HG02623 (cell line): ENCODE measurements around the gene TNNT2.

ENCODE experiments used
- ATAC-seq: cut with Tn5 transposase; IDR thresholded peaks from one replicate; pipeline ENCODE4 v1.9.1; 2021; ENCODE audit warnings: moderate library complexity; ENCODE audit not compliant: unreplicated experiment

Gene TNNT2

DNA sequence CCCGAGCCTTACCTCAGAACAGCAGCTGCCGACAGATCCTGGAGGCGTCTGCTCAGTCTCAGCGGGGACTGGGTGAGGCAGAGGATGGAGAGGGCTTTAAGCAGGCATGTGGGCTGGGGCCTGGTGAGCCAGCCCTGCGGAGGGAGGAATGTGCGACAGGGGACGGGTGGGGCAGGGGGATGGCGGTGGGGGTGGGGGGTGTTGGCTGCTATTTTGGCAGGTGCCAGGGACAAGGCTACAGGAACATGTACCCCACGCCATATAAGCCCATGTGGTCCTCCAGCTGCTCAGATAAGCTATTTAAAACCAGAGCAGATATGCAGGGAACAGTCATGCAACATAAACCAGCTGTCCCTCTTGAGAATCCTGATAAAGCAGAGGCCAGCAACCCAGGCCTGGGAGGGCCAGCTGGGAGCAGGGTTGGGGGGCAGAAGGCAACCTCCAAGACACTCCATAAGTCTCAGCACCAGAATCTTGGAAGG is at the start of gene TNNT2:
TSS of gene TNNT2 (minus strand) at position 70 of the 482 bp plus-strand sequence. CDS start 4,426 bp downstream, outside the sequence.
- ATAC-seq = no peak

DNA sequence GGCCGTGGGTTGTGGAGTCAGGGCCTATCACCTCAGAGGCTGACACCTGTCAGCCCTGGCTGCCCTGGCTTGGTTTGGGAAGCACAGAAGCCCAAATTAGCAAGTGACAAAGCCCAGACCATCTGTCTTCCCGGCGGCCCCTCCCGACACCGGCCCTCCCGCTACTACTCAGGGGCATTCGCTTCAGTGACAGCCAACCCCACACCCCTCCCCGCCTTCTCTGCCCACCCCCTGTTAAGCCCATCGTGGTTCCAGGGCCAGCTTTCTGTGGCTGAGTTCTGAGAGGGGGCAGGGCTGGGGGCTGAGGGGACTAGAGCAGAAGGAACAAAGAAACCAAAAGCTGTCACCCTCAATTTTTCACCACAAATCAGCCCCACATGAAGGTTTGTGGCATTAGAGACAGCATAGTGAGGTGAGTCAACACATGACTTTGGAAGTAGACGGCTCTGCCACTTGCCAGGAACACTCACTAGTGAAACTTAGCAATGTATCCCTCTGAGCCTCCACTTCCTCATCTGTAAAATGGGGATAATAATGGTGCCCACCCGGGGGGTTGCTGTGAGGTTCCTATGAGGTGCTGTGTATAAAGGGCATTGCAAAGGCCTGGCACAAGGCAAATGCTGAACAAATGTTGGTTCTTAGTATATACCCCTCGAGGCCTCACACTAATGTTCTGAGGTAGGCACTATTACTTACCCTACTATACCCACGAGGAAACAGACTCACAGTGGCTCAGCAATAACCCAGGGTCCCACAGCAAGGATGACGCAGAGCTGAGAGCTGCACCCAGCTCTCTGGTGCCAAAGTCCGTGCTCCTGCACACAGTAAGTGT is 49.2 kb upstream of the TNNT2 start:
- ATAC-seq = no peak

DNA sequence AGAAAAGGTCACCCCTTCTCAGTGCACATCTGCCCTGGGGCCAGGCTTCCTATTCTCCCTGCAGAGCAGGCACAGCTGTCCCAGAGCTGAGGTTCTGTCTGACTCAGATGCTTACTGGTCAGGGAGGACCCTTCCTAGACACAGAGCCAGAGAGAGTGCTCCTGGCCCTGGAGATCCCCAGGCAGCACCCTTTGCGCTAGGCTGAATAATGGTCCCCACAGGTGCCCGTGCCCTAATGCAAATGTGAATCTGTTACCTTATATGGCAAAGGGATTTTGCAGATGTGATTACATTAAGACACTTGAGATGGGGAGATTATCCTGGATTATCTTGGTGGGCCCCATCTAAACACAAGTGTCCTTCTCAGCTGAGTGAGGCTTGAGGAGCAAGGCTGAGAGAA is 46.7 kb upstream of the TNNT2 start:
- ATAC-seq = no peak

DNA sequence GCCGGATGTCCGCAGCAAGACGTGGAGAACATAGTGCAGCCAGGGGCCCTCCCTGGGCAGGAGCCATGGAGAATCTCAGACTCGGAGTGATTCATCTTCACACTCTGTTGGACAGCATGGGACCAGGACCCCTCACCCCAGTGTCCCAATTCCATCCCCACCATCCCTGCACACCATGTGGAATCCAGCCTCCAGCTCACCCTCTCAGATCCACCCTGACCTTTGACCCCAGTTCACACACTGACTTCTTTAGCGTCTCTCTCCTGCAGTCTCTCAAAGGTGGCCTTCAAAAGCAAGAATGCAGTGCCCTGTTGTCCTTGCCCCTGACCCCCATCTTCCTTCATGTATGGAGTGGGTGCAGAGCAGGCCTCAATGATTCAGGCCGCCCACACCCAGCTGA is 46.2 kb upstream of the TNNT2 start:
- ATAC-seq = no peak

DNA sequence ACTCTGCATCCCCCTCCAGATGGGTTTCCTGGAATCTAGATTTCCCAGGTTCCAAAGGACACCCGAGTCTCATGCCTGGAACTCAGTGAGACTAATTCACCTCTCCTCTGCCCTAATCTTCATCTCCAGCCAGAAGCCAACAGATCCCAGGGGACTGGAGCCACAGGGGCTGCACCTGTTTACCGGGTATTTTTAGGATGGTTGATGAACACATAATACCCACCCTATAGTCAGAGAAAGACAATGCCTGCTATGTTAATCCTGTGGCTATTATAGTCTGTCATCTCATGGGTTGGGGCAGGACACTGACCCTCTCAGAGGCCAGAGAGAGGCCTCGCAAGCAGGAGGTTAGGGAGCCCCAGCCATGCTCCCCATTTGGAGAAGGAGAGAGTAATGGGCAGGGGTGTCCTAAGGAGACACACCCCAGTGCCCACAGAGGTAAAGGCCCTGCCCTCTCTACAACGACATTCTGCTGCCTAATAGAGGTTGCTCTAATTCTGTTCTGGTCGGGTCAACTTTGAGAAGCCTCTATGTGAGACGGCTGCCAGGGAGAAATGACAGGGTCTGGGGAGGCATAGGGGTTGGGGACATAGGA is 45.1 kb upstream of the TNNT2 start:
- ATAC-seq = no peak

DNA sequence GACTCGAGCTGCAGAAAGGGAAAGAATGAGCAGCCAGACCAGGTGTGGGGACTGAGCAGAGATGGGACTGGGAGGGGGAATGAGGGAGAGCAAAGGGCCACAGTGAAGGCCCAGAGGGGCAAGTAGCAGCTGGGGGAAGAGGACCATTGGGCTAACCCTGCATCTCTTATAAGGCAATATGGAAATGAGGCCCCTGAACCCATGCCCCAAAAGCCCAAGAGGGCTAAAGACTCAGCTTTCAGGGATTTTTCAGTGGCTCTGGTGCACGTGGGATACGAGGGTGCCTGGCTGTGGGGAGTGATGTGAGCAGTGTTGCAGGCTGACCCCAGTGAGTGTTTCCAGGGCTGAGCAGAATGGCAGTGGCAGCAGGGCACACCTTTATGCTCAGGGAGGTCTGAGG is 44.5 kb upstream of the TNNT2 start:
- no peak for ATAC-seq

DNA sequence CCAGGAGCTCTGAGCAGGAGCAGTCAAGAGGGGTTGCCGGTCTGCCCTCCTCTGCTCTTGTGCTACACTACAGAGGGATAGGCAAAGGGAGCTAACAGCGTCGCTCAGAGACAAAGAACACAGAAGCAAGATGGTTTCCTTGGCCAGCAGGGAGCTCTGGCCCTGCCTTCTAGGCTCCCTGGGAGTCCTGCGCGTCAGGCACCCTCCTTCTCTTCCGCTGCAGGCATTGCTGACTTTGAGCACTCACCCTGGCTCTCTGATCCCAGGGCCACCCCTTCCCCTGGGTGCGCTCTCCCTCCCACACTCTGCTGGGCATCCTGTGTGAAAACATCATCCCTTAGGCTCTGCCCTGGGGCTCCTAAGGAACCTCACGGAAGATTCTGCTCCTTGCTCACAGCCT is 43.6 kb upstream of the TNNT2 start:
- no peak for ATAC-seq

DNA sequence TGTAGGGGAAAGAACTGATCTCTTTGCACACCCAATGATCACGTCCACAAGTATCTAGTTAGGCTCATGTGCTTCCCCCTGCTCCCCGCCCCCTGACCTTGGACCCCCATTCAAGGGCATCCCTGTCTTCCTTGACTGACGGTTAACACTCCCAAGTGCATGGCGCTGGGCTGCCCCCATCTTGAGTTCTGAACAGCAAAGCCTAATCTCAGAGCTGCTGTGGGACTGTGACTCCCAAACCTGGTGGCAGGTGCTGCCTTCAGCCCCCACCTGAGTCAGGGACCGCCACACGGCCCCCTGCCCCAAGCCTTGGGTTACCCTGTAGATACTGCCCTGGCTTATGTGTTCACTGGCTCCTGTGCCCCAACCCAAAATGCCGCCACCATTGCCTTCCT is 43.1 kb upstream of the TNNT2 start:
- ATAC-seq = no peak

DNA sequence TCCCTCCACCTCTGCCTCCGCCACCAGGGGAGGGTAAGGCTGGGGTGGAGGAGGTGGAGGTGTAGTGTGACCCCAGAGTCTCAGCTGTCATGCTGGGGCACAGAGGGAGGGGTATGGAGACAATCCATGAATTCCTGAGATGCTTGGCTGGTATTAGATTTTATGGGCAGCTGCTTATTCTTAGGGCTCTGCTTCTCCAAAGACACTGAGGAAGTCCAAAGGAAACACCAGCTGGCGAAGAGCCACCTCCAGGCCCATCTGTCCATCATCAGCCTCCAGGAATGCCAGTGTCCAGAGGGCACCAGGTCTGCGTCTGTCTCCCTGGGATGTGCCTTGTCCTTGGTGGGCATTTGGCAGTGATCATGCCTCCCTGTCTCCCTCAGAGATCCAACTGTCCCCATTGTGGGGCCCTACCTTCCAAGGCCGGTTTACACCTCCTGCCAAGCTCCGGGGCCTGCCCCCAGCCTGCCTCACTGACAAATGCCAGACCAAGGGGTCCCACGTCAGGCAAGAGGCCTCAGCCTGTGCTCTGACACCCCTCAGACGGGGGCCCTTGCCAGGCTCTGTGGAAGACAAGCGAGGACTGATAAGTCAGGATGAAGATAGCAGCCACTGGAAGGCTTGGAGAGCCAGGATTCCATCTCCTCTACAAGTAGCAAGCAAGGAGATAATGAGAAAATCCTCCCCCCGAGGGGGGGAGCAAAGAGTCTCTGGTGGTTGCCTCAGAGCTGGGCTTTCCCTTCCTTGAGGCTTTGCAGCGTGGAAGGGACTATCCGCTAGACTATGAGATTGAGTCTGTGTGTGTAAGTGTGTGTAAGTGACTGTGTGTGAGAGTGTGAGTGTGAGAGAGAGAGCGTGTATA is 42.5 kb upstream of the TNNT2 start:
- ATAC-seq = no peak

DNA sequence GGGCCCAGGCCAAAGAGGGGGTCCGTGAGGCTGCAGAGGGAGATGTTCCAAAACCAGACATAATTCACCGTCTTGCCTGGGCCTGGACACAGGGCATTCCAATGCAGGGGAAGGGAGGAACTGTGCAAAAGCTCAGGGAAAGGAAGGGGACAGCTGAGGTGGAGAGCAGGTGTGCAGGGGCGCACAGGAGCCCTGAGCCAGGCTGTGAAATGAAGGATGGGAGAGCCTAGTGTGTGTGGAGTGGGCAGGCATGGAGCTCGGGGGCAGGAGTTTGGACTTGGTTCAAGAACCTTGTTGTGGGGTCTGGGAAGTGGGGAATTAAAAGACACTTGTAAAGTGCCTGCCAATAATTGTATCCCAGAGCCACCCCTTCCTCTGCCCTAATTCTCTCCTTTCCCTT is 41.8 kb upstream of the TNNT2 start:
- no peak for ATAC-seq

DNA sequence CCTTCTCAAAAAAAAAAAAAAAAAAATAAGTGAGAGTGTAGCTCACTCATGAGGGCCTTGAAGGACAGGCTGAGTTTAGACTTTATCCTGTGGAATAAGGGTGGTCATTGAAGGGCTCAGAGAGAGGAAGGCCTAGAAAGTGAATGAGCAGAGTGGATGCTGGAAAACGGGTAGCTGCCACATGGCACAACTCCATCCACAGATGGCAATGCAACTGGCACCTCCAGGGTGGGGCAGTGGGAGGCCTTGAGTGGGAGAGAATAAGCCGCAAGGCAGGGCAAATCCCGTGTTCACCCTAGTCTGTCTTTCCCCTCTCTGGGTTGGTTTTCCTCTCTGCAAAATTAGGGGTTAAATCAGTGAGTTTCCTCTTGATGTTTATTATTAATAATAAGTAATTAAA is 41.0 kb upstream of the TNNT2 start:
- ATAC-seq = no peak

DNA sequence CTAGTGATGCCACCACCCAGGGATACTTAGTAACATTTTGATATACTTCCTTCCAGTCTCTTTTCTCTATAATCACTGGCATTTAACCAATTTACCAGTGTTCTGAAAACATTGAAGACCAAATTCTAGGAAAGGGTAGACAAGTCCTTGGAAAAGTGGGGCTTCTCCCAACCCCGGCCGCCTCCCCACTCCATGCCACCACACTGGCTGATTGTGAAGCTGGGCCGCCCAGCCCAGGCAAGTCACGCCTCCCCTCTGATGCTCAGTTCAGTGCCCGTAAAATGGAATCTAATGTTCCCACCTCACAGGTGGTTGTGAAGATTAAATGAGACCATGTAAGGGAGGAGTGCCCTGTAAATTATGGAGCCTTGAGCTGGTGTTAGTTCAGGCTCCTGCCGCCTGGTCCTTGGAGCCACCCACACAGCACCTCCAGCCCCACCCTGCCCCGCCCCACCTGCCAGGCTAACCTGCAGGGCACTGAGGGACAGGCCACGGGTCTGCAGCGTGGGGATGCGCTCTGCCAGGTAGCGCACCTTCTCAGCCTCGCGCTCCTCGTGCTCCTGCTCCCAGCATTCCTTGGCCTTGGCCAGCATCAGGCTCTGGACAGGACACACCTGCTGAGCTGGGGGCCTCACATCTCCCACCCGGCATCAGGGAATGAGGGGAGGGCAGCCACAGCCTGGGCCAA is 36.7 kb upstream of the TNNT2 start:
- no peak for ATAC-seq

DNA sequence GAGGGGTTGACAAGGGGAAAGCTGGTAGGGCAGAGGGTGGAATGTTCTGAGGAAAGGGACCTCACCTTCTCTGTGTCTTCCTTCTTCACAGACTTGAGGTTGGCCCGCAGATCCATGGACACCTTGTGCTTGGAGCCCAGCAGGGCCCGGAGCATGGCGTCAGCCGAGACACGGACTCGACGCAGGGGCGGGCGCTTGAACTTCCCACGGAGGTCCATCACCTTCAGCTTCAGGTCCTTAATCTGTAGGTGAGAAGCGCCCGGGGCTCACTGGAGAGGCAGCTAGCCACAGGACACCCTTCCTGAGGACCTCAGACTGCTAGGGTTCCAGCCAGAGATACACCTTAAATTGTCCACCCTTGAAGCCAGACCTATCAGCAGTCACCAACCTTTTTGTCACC is 33.8 kb upstream of the TNNT2 start:
- ATAC-seq = no peak

DNA sequence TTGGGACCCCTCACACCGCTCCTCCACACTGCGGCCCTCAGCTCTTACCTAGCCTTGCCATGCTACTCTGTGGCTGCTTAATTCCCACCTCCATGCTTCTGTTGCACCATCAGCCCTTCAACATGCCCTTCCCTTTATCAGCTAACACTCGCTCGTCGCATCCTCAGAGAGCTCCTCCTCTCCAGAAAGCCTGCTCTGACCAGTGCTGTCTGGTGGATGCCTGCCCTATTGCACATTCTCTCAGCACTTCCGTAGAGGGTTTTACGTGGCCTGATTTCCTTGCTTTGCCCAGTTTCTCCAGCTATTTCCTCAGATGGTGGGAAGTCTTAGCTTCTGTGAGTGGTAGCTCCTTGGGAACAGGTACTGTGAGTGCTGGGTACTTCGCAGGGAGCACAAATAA is 32.0 kb upstream of the TNNT2 start:
- no peak for ATAC-seq

DNA sequence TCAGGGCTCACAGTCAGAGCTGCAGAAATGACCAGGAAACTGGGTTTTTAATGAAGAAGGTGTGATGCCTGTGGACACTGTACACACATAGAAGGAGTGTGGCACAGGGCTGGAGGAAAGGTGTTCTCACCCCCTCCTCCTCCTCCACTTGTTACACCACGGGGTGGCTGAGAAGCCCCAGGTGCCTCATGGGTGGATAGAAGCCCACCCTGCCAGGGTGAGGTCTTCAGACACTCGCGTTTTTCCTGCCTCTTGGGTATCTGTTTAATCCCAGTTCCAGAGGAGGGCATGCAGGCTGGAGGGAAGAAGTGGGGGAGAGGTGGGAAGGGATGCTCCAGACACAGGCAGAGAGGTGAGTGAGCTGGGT is 31.3 kb upstream of the TNNT2 start:
- ATAC-seq = no peak

DNA sequence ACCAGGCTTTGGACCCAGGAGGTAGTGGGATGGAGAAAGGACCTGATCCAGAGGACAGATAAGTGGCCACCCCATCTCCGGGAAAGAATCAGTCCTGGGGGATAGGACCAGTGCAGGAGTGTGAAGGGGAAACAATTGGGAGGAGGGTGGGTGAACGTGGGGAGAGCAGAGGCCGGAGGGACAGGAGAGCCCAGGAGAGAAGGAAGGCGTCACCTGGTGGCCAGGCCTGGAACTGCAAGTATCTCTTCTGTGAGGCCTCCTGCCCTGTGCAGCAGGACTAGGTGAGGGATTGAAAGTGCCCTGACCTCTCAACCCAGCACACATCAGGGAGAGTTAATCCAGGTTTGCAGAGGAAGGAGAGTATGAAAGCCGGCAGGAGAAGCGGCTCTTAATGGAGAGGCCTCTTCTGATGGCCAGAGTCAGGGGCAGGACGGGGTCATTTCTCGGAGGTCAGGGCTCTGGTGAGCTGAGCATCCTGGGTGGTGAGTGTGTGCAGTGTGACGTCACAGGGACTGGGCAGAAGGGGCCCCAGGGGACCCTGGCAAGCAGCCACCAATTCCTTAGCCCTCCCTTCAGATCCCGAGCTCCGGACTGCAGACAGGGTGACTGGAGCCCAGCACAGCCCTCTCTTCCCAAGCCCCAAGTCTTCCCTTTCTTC is 30.8 kb upstream of the TNNT2 start:
- no peak for ATAC-seq

DNA sequence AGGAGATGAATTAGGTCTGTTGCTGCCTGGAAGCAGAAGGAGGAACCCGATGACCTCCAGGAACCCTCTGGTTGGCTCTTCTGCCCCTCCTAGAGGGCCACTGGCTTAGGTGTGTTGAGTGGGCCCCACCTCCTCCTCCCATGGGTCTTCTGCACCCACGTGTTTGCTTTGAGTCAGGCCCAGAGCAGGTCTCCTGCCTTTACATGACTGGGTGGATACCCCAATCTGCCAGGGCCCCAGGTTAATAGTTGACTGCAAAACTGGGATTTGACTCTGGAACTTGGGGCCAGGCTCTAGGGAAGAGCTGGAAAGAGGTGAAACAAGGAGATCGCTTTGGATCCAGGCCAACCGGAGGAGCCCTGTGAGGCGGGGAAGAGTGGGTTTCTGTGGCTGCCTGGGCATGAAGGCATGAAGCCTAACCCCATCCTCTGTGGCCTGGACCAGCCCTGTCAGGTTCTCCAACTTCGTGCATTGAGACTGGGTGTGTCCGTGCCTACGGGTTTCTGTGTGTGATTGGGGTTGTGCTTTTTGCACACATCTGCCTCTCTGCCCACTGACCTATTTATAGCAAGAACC is 29.4 kb upstream of the TNNT2 start:
- no peak for ATAC-seq

DNA sequence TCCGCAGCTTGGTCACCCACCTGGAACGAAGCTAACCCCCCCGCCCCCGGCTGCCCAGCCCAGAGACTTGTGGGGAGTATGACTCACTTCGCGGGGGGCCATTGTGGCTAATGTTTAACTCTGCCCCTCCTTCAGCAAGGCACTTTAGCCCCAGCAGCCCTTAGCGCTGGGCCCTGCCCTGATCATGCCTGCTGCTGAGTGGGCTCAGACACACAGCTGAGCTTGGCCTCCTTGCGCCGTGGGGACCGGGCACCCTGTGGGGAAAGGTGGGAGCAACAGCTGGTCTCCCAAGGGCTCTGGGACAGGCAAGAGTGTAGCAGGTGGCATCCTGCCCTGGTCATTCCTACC is 28.0 kb upstream of the TNNT2 start:
- ATAC-seq = no peak

DNA sequence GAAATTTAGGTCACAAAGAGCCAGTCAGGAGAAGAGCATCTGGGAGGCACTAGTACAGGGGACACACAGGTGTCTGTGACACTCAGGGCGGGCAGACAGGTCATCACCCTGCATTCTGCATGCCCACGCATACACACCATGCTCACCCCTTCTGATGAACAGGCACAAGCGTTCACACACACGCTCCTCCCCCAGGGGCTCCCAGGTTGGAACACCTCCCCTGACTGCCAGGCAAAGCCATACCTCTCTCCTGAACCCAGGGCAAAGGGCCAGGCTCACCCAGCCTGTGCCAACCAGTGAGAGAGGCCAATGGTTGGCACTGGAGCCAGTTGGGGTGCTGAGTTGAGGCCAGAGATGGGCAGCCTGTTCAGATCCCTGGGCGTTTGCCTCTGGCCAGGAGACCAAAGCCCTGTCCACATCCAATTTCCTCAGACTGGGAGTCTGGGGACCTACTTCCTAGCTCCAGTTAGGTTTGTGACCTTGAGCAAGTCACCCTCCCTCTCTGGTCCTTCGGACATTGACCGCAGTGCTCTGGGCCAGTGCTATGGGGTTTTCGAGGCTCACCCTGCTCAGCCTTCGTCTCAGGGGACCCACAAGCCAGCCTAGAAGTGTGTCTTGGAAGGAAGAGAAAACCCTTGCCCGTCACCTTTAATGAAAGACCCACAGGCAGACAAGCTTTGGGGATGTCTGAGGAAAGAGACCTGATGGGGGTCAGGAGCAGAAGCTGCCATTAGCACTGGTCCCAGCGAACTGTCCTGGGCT is 27.4 kb upstream of the TNNT2 start:
- ATAC-seq = no peak

DNA sequence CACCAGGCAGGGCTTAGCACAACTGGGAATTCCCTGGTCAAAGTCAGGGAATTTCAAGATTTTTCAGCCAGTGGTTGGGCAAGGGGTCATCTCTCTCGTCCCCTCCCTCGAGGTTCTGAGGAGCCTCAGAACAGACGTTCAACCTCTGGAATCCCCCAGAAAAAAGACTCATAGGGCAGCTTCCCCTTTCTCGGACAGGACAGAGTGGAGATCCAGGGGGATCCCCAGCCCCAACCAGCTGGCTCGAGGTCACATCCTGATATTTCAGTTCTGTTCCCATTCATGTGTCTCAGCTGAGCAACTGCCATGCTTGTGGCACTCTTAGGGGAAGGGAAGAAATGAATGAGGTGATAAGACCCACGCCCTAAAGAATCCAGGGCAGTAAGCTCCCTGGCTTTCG is 26.6 kb upstream of the TNNT2 start:
- ATAC-seq = no peak
